ENCODE measurements around the gene ESAM. TPM values are rescaled to one million over a fixed set of nuclear protein-coding genes. Genes with fewer than 3 reads are reported as not detected.

Gene ESAM
- total RNA-seq, 1 experiment from 2014 or later = 10.4 TPM

GRCh38 chr11:124746621-124747243 is 15.4 kb downstream of the ESAM start:
- TSS peak; percentile 41 for BruUV-seq (replicated peaks)
- ChIA-PET CTCF (interaction anchor here (0.6 to 1.3 kb wide), 7 partner anchors 12 to 90 kb away, joined by 3 to 10 read pairs (median 3); no protein-coding TSS in a partner anchor), POLR2A (ENCODE audit: unreplicated experiment) (interaction anchor here (1.1 kb wide), 1 partner anchor 73 kb away, joined by 3 read pairs; the partner anchor contains the start of genes SIAE and SPA17)
- no peaks in the 10 kb centered on the region for H3K36me3 ChIP-seq (ENCODE audit: low read depth, low read length)
- H2AFZ ChIP-seq (ENCODE audit: low read length) = peak overlapping the region; percentile 88
- no peaks in the 10 kb centered on the region for H3F3A ChIP-seq (ENCODE audit: low read length, unreplicated experiment)
- H4K20me1 ChIP-seq (ENCODE audit: low read length) = no peaks in the 10 kb centered on the region
- intact Hi-C loops (cut with micrococcal nuclease) = loop anchor here (1.0 to 10.0 kb wide), 3 partner anchors 16 to 91 kb away; partner anchors contain the start of gene ESAM
- peak overlapping the region; percentile 84 for H3K4me2 ChIP-seq (ENCODE audit: low read length)
- H3K4me1 ChIP-seq (ENCODE audit: insufficient read depth, low read length) = peaks cover 36% of the 10 kb centered on the region
- no peak for TF ChIP-seq EZH2phosphoT487 (IDR thresholded peaks at IDR 0.05; ENCODE audit: borderline replicate concordance, low read length)
- peak; percentile 74 for TF ChIP-seq CTCF (conservative IDR thresholded peaks at IDR 0.05; ENCODE audit: low read depth, low read length)
- no peak overlapping the region for H3K9ac ChIP-seq (ENCODE audit: low read length)
- H3K9me2 ChIP-seq (replicated peaks; ENCODE audit: low read length) = no peaks in the 10 kb centered on the region
- peak overlapping the region; percentile 67 for H3K4me3 ChIP-seq (ENCODE audit: low read length)
- peak; percentile 79 for DNase-seq
- H3K27ac ChIP-seq (ENCODE audit: low read length) = no peak overlapping the region
- no peaks in the 10 kb centered on the region for H3K79me2 ChIP-seq (ENCODE audit: low read length)
- no peaks in the 10 kb centered on the region for H3K27me3 ChIP-seq (ENCODE audit: low read length)
- H3K9me3 ChIP-seq (ENCODE audit: low read length) = no peaks in the 10 kb centered on the region
- ATAC-seq = peak; percentile 83

GRCh38 chr11:124745835-124746620 is 16.1 kb downstream of the ESAM start:
- peak overlapping the region; percentile 84 for H3K4me2 ChIP-seq (ENCODE audit: low read length)
- intact Hi-C loops (cut with micrococcal nuclease) = loop anchor here (2.0 to 10.0 kb wide), 2 partner anchors 17 to 49 kb away; partner anchors contain the start of gene ESAM
- H4K20me1 ChIP-seq (ENCODE audit: low read length) = no peaks in the 10 kb centered on the region
- POLR2A ChIA-PET (ENCODE audit: unreplicated experiment) = interaction anchor here (1.1 kb wide), 1 partner anchor 73 kb away, joined by 3 read pairs; the partner anchor contains the start of genes SIAE and SPA17
- TF ChIP-seq CTCF (conservative IDR thresholded peaks at IDR 0.05; ENCODE audit: low read depth, low read length) (0 out of 2 replicates have a peak, but pooled peaks have one; percentile 14), EZH2phosphoT487 (IDR thresholded peaks at IDR 0.05; ENCODE audit: borderline replicate concordance, low read length) (no peak)
- no peaks in the 10 kb centered on the region for H3K9me3 ChIP-seq (ENCODE audit: low read length)
- no peaks in the 10 kb centered on the region for H3K27me3 ChIP-seq (ENCODE audit: low read length)
- no peaks in the 10 kb centered on the region for H3K36me3 ChIP-seq (ENCODE audit: low read depth, low read length)
- H3K4me1 ChIP-seq (ENCODE audit: insufficient read depth, low read length) = peaks cover 41% of the 10 kb centered on the region
- H3K27ac ChIP-seq (ENCODE audit: low read length) = no peak overlapping the region
- H3K79me2 ChIP-seq (ENCODE audit: low read length) = no peaks in the 10 kb centered on the region
- DNase-seq (no peak), ATAC-seq (no peak)
- H2AFZ ChIP-seq (ENCODE audit: low read length) = peak overlapping the region; percentile 88
- H3K9me2 ChIP-seq (replicated peaks; ENCODE audit: low read length) = no peaks in the 10 kb centered on the region
- peak overlapping the region; percentile 67 for H3K4me3 ChIP-seq (ENCODE audit: low read length)
- H3F3A ChIP-seq (ENCODE audit: low read length, unreplicated experiment) = no peaks in the 10 kb centered on the region
- CTCF ChIA-PET = interaction anchor here (0.7 to 1.3 kb wide), 6 partner anchors 12 to 91 kb away, joined by 3 to 10 read pairs (median 4); no protein-coding TSS in a partner anchor
- BruUV-seq (replicated peaks) = no TSS peak
- no peak overlapping the region for H3K9ac ChIP-seq (ENCODE audit: low read length)

All from PC-3 (cell line).